ENCODE results near the gene TRPM2.

Gene TRPM2

GRCh38 chr21:44431300-44431699 is 77.9 kb downstream of the TRPM2 start:
- no peak for DNase-seq (ENCODE audit: low read depth in 2 of 2)

GRCh38 chr21:44432841-44433790 is 79.7 kb downstream of the TRPM2 start:
- DNase-seq (ENCODE audit: low read depth in 2 of 2), result no peak

- DNase-seq (ENCODE audit: low read depth in 2 of 2), result no peak
Observed at GRCh38 chr21:44433791-44434567, 80.6 kb downstream of the TRPM2 start.

- no peak for DNase-seq (ENCODE audit: low read depth in 2 of 2)
Observed at GRCh38 chr21:44434568-44434925, 81.1 kb downstream of the TRPM2 start.

GRCh38 chr21:44434936-44435635 is 81.7 kb downstream of the TRPM2 start:
- DNase-seq (ENCODE audit: low read depth in 2 of 2), result no peak

- DNase-seq (ENCODE audit: low read depth in 2 of 2), result no peak
Observed at GRCh38 chr21:44436111-44436611, 82.7 kb downstream of the TRPM2 start.

- no peak for DNase-seq (ENCODE audit: low read depth in 2 of 2)
Observed at GRCh38 chr21:44436958-44437357, 83.5 kb downstream of the TRPM2 start.

GRCh38 chr21:44437371-44437695 is 83.9 kb downstream of the TRPM2 start:
- DNase-seq (ENCODE audit: low read depth in 2 of 2), result no peak

- no peak for DNase-seq (ENCODE audit: low read depth in 2 of 2)
Observed at GRCh38 chr21:44437696-44438431, 84.4 kb downstream of the TRPM2 start.

GRCh38 chr21:44438531-44439210 is 85.2 kb downstream of the TRPM2 start:
- DNase-seq (ENCODE audit: low read depth in 2 of 2), result no peak

- DNase-seq (ENCODE audit: low read depth in 2 of 2), result no peak
Observed at GRCh38 chr21:44439211-44439600, 85.8 kb downstream of the TRPM2 start.

- DNase-seq (ENCODE audit: low read depth in 2 of 2), result no peak
Observed at GRCh38 chr21:44440241-44441040, 87.0 kb downstream of the TRPM2 start.

GRCh38 chr21:44441041-44441400 is 87.6 kb downstream of the TRPM2 start:
- DNase-seq (ENCODE audit: low read depth in 2 of 2), result no peak

GRCh38 chr21:44441581-44442265 is 88.3 kb downstream of the TRPM2 start:
- no peak for DNase-seq (ENCODE audit: low read depth in 2 of 2)

- DNase-seq (ENCODE audit: low read depth in 2 of 2), result no peak
Observed at GRCh38 chr21:44442266-44443125, 89.1 kb downstream of the TRPM2 start.

- no peak for DNase-seq (ENCODE audit: low read depth in 2 of 2)
Observed at GRCh38 chr21:44443291-44443890, 90.0 kb downstream of the TRPM2 start.

- no peak for DNase-seq (ENCODE audit: low read depth in 2 of 2)
Observed at GRCh38 chr21:44443891-44444285, 90.5 kb downstream of the TRPM2 start.

GRCh38 chr21:44444286-44444931 is 91.0 kb downstream of the TRPM2 start:
- no peak for DNase-seq (ENCODE audit: low read depth in 2 of 2)

Data from stimulated activated CD8-positive, alpha-beta memory T cell treated with anti-CD3 and anti-CD28 coated beads, Interleukin-15, amount 100 ng/mL, for 4 hours (primary cell).